Progenitor cell of endocrine pancreas (in vitro differentiated cells): ENCODE measurements around the gene AOC1. TPM values are rescaled to one million over a fixed set of nuclear protein-coding genes. Genes with fewer than 3 reads are reported as not detected.

ENCODE experiments used
- DNase-seq: peaks from one replicate; pipeline ENCODE4 v3.0.0; 2021; ENCODE audit warnings: low spot score; ENCODE audit not compliant: unreplicated experiment
- H3K27ac Mint-ChIP-seq: 2 replicates; pipeline ENCODE4 v1.8.0; 2021; ENCODE audit warnings: mild to moderate bottlenecking, moderate library complexity, mixed read lengths
- H3K27me3 Mint-ChIP-seq: 2 replicates; pipeline ENCODE4 v1.8.0; 2021; ENCODE audit warnings: mixed read lengths
- H3K36me3 Mint-ChIP-seq: 2 replicates; pipeline ENCODE4 v1.8.0; 2022; ENCODE audit warnings: mixed read lengths; ENCODE audit not compliant: insufficient read depth
- H3K4me1 Mint-ChIP-seq: 2 replicates; pipeline ENCODE4 v1.8.0; 2021; ENCODE audit warnings: low read depth, mixed read lengths
- H3K4me3 Mint-ChIP-seq: 2 replicates; pipeline ENCODE4 v1.8.0; 2021; ENCODE audit warnings: low read depth, mild to moderate bottlenecking, moderate library complexity, mixed read lengths
- H3K9me3 Mint-ChIP-seq: 2 replicates; pipeline ENCODE4 v1.8.0; 2021; ENCODE audit warnings: low read depth, mixed read lengths
- total RNA-seq: library from RNA; stranded (reverse); gene quantifications from 2 replicates; pipeline ENCODE4 v1.2.1, GENCODE V29; 2021
- TF ChIP-seq, protein P1 (sequence below): fragments of 200-600 bp; sonication (generic); IDR thresholded peaks from one replicate; pipeline ENCODE4 v1.5.0; 2021; ENCODE audit warnings: antibody characterized with exemption, mild to moderate bottlenecking; ENCODE audit not compliant: unreplicated experiment

Gene AOC1
- total RNA-seq, 1 donor from 2014 or later = 2.9 TPM

- DNase-seq = no peak
- Mint-ChIP-seq H3K9me3 (no peaks in the 10 kb centered on the region), H3K4me1 (no peaks in the 10 kb centered on the region), H3K36me3 (no peaks in the 10 kb centered on the region), H3K27ac (peak overlapping the region; percentile 74), H3K4me3 (no peak overlapping the region), H3K27me3 (no peaks in the 10 kb centered on the region)
- TF ChIP-seq, protein P1, sequence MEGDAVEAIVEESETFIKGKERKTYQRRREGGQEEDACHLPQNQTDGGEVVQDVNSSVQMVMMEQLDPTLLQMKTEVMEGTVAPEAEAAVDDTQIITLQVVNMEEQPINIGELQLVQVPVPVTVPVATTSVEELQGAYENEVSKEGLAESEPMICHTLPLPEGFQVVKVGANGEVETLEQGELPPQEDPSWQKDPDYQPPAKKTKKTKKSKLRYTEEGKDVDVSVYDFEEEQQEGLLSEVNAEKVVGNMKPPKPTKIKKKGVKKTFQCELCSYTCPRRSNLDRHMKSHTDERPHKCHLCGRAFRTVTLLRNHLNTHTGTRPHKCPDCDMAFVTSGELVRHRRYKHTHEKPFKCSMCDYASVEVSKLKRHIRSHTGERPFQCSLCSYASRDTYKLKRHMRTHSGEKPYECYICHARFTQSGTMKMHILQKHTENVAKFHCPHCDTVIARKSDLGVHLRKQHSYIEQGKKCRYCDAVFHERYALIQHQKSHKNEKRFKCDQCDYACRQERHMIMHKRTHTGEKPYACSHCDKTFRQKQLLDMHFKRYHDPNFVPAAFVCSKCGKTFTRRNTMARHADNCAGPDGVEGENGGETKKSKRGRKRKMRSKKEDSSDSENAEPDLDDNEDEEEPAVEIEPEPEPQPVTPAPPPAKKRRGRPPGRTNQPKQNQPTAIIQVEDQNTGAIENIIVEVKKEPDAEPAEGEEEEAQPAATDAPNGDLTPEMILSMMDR = no peak
Measured at GRCh38 chr7:150860291-150860977, 8.1 kb downstream of the AOC1 start.

GRCh38 chr7:150860978-150861295, 8.6 kb downstream of the AOC1 start:
- TF ChIP-seq, protein P1 = no peak
- Mint-ChIP-seq H3K27me3 (no peaks in the 10 kb centered on the region), H3K36me3 (no peaks in the 10 kb centered on the region), H3K4me3 (no peak overlapping the region), H3K27ac (no peak overlapping the region), H3K9me3 (no peaks in the 10 kb centered on the region), H3K4me1 (no peaks in the 10 kb centered on the region)
- DNase-seq = no peak

GRCh38 chr7:150862356-150862755, 10.0 kb downstream of the AOC1 start:
- H3K27ac Mint-ChIP-seq = no peak overlapping the region
- TF ChIP-seq, protein P1 = no peak
- no peaks in the 10 kb centered on the region for H3K36me3 Mint-ChIP-seq
- no peak for DNase-seq
- H3K4me1 Mint-ChIP-seq = no peaks in the 10 kb centered on the region
- H3K27me3 Mint-ChIP-seq = no peaks in the 10 kb centered on the region
- no peaks in the 10 kb centered on the region for H3K9me3 Mint-ChIP-seq
- H3K4me3 Mint-ChIP-seq = no peak overlapping the region

- H3K36me3 Mint-ChIP-seq = no peaks in the 10 kb centered on the region
- no peak for DNase-seq
- H3K4me3 Mint-ChIP-seq = no peak overlapping the region
- no peaks in the 10 kb centered on the region for H3K27me3 Mint-ChIP-seq
- H3K4me1 Mint-ChIP-seq = no peaks in the 10 kb centered on the region
- no peaks in the 10 kb centered on the region for H3K9me3 Mint-ChIP-seq
- no peak overlapping the region for H3K27ac Mint-ChIP-seq
- TF ChIP-seq, protein P1 = no peak
Measured at GRCh38 chr7:150863946-150864345, 11.6 kb downstream of the AOC1 start.

DNA sequence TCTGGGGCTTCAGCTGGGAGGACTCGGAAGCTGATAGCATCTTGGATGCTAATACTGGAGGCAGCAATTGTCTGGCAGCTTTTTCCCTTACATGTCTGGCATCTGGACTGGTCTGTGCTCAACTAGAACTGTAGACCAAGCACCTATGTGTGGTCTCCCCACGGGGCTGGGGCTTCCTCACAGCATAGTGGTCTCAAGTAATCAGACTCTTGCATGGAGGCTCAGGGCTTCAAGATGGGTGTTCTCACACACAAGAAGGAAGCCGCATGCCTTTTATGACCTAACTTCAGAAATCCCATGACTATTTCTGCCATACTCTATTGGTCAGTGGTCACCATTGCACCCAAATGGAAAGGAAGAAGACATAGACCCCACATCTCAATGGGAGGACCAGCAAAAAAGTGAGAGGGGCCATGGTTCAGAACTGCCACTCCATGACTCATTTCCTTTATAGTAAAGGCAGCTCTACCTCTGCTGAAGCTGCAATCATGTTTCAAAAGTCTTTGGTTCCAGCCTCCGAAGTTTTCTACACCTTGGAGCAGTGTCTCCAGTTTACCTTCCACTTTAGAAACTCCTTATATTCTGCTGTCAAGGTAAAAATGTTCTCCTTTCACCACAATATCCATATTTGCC, 14.7 kb downstream of the AOC1 start:
- TF ChIP-seq, protein P1 = no peak
- no peak overlapping the region for H3K4me3 Mint-ChIP-seq
- no peaks in the 10 kb centered on the region for H3K36me3 Mint-ChIP-seq
- H3K27me3 Mint-ChIP-seq = no peaks in the 10 kb centered on the region
- H3K27ac Mint-ChIP-seq = no peak overlapping the region
- no peaks in the 10 kb centered on the region for H3K4me1 Mint-ChIP-seq
- peaks cover 4% of the 10 kb centered on the region for H3K9me3 Mint-ChIP-seq
- DNase-seq = no peak
